ENCODE data around the gene MGMT. TPM values are rescaled to one million over a fixed set of nuclear protein-coding genes. Genes with fewer than 3 reads are reported as not detected.

The MGMT gene
- total and polyA plus RNA-seq, 2 experiments from 2014 or later: 19.3 to 21.9 TPM

DNA sequence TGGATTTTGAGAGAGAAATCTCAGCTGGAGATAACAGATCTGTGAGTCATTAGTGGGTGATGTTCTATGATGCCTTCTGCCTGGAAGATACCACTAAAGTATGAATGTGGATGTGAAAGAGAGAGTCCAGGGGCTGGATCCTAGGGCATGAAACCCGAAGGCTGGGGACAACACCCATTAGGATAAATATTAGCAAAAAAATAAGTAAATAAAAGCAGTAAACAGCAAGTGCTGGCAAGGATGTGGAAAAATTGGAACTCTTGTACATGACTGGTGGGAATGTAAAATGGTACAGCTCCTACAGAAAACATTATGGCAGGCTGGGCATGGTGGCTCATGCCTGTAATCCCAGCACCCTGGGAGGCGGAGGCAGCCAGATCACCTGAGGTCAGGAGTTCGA lies 16.6 kb upstream of the MGMT start:
- Histone ChIP-seq H3K79me2 (replicated peaks; ENCODE audit: insufficient read depth) (no peaks in the 10 kb centered on the region), H3K4me2 (no peak overlapping the region), H3K36me3 (ENCODE audit: insufficient read depth) (no peaks in the 10 kb centered on the region), H2AFZ (no peak overlapping the region), H3K9me2 (ENCODE audit: insufficient read depth) (peaks cover 5% of the 10 kb centered on the region; the same call in 1 of the 2 replicates), H3K4me1 (ENCODE audit: insufficient read depth) (no peaks in the 10 kb centered on the region; the same call in 1 of the 2 replicates), H3F3A (replicated peaks; ENCODE audit: low read depth) (no peaks in the 10 kb centered on the region), H3K27me3 (ENCODE audit: insufficient read depth) (no peaks in the 10 kb centered on the region), H4K20me1 (replicated peaks; ENCODE audit: insufficient read depth) (no peaks in the 10 kb centered on the region), H3K4me3 (no peak overlapping the region), H3K27ac (ENCODE audit: low read depth) (no peak overlapping the region)
- DNase-seq (ENCODE audit: low spot score): no peak
- TF ChIP-seq, protein P1, sequence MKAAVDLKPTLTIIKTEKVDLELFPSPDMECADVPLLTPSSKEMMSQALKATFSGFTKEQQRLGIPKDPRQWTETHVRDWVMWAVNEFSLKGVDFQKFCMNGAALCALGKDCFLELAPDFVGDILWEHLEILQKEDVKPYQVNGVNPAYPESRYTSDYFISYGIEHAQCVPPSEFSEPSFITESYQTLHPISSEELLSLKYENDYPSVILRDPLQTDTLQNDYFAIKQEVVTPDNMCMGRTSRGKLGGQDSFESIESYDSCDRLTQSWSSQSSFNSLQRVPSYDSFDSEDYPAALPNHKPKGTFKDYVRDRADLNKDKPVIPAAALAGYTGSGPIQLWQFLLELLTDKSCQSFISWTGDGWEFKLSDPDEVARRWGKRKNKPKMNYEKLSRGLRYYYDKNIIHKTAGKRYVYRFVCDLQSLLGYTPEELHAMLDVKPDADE (IDR thresholded peaks at IDR 0.05): no peak
- TF ChIP-seq, protein P2, sequence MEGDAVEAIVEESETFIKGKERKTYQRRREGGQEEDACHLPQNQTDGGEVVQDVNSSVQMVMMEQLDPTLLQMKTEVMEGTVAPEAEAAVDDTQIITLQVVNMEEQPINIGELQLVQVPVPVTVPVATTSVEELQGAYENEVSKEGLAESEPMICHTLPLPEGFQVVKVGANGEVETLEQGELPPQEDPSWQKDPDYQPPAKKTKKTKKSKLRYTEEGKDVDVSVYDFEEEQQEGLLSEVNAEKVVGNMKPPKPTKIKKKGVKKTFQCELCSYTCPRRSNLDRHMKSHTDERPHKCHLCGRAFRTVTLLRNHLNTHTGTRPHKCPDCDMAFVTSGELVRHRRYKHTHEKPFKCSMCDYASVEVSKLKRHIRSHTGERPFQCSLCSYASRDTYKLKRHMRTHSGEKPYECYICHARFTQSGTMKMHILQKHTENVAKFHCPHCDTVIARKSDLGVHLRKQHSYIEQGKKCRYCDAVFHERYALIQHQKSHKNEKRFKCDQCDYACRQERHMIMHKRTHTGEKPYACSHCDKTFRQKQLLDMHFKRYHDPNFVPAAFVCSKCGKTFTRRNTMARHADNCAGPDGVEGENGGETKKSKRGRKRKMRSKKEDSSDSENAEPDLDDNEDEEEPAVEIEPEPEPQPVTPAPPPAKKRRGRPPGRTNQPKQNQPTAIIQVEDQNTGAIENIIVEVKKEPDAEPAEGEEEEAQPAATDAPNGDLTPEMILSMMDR (conservative IDR thresholded peaks at IDR 0.05; ENCODE audit: low read depth in 2 of 2): no peak
- no peak for TF ChIP-seq ZNF114 (CRISPR knock-in tag; IDR thresholded peaks at IDR 0.05)
- no peak for TF ChIP-seq ZNF331 (CRISPR knock-in tag; IDR thresholded peaks at IDR 0.05; ENCODE audit: low read depth)
- TF ChIP-seq CREB1 (CRISPR knock-in tag; IDR thresholded peaks at IDR 0.05; ENCODE audit: low read depth): no peak
- TF ChIP-seq STAT1 (IDR thresholded peaks at IDR 0.05; ENCODE audit: unreplicated experiment): no peak
- TF ChIP-seq NANOG (IDR thresholded peaks at IDR 0.05; ENCODE audit: borderline replicate concordance): no peak
- TF ChIP-seq EZH2 (IDR thresholded peaks at IDR 0.05; ENCODE audit: low read depth, unreplicated experiment): no peak
- TF ChIP-seq, protein P3, sequence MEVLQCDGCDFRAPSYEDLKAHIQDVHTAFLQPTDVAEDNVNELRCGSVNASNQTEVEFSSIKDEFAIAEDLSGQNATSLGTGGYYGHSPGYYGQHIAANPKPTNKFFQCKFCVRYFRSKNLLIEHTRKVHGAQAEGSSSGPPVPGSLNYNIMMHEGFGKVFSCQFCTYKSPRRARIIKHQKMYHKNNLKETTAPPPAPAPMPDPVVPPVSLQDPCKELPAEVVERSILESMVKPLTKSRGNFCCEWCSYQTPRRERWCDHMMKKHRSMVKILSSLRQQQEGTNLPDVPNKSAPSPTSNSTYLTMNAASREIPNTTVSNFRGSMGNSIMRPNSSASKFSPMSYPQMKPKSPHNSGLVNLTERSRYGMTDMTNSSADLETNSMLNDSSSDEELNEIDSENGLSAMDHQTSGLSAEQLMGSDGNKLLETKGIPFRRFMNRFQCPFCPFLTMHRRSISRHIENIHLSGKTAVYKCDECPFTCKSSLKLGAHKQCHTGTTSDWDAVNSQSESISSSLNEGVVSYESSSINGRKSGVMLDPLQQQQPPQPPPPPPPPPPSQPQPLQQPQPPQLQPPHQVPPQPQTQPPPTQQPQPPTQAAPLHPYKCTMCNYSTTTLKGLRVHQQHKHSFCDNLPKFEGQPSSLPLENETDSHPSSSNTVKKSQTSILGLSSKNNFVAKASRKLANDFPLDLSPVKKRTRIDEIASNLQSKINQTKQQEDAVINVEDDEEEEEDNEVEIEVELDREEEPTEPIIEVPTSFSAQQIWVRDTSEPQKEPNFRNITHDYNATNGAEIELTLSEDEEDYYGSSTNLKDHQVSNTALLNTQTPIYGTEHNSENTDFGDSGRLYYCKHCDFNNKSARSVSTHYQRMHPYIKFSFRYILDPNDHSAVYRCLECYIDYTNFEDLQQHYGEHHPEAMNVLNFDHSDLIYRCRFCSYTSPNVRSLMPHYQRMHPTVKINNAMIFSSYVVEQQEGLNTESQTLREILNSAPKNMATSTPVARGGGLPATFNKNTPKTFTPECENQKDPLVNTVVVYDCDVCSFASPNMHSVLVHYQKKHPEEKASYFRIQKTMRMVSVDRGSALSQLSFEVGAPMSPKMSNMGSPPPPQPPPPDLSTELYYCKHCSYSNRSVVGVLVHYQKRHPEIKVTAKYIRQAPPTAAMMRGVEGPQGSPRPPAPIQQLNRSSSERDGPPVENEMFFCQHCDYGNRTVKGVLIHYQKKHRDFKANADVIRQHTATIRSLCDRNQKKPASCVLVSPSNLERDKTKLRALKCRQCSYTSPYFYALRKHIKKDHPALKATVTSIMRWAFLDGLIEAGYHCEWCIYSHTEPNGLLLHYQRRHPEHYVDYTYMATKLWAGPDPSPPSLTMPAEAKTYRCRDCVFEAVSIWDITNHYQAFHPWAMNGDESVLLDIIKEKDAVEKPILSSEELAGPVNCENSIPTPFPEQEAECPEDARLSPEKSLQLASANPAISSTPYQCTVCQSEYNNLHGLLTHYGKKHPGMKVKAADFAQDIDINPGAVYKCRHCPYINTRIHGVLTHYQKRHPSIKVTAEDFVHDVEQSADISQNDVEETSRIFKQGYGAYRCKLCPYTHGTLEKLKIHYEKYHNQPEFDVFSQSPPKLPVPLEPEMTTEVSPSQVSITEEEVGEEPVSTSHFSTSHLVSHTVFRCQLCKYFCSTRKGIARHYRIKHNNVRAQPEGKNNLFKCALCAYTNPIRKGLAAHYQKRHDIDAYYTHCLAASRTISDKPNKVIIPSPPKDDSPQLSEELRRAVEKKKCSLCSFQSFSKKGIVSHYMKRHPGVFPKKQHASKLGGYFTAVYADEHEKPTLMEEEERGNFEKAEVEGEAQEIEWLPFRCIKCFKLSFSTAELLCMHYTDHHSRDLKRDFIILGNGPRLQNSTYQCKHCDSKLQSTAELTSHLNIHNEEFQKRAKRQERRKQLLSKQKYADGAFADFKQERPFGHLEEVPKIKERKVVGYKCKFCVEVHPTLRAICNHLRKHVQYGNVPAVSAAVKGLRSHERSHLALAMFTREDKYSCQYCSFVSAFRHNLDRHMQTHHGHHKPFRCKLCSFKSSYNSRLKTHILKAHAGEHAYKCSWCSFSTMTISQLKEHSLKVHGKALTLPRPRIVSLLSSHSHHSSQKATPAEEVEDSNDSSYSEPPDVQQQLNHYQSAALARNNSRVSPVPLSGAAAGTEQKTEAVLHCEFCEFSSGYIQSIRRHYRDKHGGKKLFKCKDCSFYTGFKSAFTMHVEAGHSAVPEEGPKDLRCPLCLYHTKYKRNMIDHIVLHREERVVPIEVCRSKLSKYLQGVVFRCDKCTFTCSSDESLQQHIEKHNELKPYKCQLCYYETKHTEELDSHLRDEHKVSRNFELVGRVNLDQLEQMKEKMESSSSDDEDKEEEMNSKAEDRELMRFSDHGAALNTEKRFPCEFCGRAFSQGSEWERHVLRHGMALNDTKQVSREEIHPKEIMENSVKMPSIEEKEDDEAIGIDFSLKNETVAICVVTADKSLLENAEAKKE (CRISPR knock-in tag; IDR thresholded peaks at IDR 0.05): no peak
- no peak for TF ChIP-seq JUNB (IDR thresholded peaks at IDR 0.05; ENCODE audit: unreplicated experiment)
- TF ChIP-seq, protein P4, sequence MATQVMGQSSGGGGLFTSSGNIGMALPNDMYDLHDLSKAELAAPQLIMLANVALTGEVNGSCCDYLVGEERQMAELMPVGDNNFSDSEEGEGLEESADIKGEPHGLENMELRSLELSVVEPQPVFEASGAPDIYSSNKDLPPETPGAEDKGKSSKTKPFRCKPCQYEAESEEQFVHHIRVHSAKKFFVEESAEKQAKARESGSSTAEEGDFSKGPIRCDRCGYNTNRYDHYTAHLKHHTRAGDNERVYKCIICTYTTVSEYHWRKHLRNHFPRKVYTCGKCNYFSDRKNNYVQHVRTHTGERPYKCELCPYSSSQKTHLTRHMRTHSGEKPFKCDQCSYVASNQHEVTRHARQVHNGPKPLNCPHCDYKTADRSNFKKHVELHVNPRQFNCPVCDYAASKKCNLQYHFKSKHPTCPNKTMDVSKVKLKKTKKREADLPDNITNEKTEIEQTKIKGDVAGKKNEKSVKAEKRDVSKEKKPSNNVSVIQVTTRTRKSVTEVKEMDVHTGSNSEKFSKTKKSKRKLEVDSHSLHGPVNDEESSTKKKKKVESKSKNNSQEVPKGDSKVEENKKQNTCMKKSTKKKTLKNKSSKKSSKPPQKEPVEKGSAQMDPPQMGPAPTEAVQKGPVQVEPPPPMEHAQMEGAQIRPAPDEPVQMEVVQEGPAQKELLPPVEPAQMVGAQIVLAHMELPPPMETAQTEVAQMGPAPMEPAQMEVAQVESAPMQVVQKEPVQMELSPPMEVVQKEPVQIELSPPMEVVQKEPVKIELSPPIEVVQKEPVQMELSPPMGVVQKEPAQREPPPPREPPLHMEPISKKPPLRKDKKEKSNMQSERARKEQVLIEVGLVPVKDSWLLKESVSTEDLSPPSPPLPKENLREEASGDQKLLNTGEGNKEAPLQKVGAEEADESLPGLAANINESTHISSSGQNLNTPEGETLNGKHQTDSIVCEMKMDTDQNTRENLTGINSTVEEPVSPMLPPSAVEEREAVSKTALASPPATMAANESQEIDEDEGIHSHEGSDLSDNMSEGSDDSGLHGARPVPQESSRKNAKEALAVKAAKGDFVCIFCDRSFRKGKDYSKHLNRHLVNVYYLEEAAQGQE (IDR thresholded peaks at IDR 0.05; ENCODE audit: unreplicated experiment): no peak
- no peak for TF ChIP-seq EZH2phosphoT487 (IDR thresholded peaks at IDR 0.05; ENCODE audit: unreplicated experiment)
- no peak for TF ChIP-seq POLR2AphosphoS5 (IDR thresholded peaks at IDR 0.05; ENCODE audit: low read depth)
- Mint-ChIP-seq H3K36me3 (ENCODE audit: low read depth) (no peaks in the 10 kb centered on the region; the same call in 2 of the 3 replicates), H3K4me1 (peaks cover 7% of the 10 kb centered on the region; the same call in 2 of the 3 replicates), H3K27me3 (ENCODE audit: insufficient read depth, low read depth, poor library complexity) (no peaks in the 10 kb centered on the region), H3K9me3 (peaks cover 3% of the 10 kb centered on the region), H3K27ac (no peak overlapping the region), H3K4me3 (no peak overlapping the region)
- no peak for ATAC-seq
